GM18951 (cell line): ENCODE results near the gene NAT10.

Source experiments
- POLR2A ChIP-seq: IDR thresholded peaks from 4 replicates; pipeline ENCODE4 v1.6.1; 2011; ENCODE audit warnings: mild to moderate bottlenecking; ENCODE audit not compliant: insufficient read length, insufficient read depth; ENCODE audit errors: extremely low read depth
- in situ Hi-C: fragments of 300-500 bp; cut with MboI; formaldehyde crosslinking; loops from one replicate; pipeline ENCODE4 v1.12.0; 2022; ENCODE audit warnings: low sequenced_read_pairs, mixed read lengths, inconsistent platforms; ENCODE audit not compliant: unreplicated experiment

NAT10 gene

DNA sequence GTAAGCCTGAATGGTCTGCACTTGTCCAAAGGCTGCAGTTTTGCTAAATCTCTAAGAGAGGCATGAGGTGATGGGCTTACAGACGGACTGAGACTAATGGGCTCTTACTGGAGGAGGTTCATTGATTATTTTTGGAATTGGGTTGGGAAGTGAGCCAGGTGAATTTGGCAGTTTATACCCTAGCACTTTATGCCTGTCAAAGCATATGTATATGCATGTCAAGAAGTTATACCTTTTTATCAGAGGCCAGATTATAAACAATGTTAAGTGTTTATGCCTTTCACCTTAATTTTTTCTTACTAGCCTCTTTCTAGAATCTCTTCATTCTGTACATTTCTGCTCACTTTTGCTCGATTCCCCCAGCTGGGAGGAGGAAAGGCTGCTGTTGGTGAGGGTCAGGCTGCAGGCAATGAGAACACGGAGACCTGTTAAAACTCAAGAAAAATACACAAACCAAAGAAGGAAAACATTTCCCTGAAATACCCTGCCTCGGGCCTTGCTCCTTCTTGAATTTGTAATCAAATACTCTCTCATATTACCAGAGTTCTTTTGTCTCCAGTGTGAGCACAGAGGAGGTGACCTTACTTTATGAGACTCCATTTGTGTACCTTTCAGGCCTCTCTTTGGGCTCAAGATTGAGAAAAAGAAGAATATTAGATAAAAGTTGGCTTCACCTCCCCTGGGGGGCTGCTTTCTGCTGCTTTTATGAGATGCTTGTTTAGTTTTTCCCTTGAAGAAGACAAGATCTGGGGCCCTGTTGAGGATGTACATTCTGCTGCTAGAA lies 19.6 kb downstream of the NAT10 start:
- in situ Hi-C loops = no loop called here
- TF ChIP-seq POLR2A = no peak

DNA sequence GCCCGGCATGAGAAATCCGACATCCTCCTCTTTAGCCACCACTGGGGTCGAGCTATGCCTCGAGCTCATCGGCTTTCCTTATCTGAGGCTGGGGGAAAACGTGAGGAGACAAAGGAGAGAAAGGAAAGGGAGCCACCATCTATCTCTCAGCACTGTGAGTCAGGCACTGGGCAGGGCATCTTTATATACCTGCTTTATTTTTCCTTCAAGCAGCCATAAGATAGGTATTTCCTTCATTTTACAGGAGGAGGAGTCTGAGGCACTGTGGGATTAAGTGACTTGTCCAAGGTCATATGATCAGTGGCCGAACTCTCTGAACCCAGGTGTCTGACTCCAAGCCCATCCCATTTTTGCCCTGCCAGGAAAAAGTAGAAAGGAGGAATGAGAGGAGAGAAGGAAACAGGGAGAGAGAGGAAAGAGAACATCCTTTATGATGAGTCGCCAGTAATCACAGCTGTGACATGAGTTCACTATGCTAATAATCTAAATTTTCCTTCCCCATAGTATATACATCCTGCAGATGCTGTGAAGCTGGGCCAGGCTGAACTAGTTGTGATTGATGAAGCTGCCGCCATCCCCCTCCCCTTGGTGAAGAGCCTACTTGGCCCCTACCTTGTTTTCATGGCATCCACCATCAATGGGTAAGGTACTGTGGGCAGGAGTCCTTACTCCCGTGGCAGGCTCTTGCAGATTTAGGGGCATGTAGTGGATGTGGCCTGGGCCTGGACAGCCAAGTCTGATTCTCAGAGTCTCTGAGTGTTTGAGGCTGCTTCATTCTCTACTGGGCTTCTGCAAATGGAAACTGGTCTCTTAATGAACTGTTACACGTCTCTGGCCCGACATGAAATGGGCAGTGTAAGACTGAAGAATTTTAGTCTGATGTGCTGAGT lies 21.8 kb downstream of the NAT10 start:
- in situ Hi-C loops = no loop called here
- TF ChIP-seq POLR2A = no peak

DNA sequence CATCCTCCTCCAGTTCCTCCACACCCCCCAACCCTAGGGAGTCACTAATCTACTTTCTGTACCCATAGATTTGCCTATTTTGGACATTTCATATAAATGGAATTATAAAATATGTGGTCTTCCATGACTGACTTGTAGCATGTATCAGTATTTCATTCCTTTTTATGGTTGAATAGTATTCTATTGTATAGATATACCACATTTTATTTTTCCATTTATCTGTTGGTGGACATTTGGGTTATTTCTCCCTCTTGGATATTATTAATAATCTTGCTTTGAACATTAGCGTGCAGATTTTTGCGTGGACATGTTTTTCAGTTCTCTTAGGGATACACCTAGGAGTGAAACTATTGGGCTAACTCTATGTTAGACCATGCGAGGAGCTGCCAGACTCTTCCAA lies 23.4 kb downstream of the NAT10 start:
- in situ Hi-C loops = no loop called here
- TF ChIP-seq POLR2A = no peak

DNA sequence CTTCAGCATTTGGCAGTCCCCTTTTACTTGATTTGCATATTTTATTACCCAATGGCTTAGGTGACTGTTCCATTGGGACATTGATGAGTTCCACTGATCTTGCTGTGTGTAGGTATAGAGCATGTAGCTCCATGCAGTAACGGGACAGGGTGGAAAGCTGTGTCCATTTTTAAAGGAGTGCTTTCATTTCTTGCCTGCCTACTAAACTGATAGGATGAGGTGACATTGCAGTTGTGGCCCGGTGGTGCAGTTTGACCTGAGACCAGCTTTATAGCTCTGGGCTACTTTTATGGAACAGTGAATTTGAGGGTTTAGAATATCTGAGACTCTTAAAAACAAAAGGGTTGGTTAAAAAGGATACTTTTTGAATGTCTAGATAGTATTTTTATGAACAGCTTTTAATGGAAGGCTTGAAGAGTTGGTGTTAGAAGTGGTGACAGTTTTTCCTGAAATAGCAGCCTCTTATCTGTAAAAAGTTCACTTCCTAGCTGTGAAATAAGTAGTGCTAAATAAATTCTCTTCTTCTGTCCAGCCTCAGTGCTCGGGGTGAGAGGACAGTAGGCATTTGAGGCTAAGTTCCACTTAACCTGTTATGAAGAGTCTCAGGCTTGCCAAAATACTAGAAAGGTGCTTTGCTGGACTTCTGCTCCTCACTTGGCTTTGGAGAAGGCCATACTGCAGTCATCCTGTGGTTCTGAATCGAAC lies 27.0 kb downstream of the NAT10 start:
- in situ Hi-C loops = no loop called here
- no peak for TF ChIP-seq POLR2A

DNA sequence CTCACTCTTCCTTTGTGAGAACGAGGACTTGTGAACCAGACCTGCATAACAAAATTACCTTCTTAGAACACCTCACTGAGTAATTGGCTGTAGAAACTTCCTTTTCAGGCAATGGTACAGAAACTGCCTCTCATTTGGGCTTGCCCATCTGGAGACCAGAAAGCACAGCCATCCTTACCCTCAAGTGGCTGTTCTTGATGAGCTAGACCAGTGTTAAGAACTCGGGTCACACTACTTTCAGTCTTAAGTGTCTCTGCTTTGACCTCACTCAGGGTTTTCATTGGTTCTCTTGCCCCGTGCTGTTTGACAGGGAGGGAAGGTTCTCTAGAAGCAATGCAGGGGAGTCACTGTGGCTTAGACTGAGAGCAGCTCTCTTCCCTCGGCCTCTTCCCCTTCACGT lies 29.3 kb downstream of the NAT10 start:
- no peak for TF ChIP-seq POLR2A
- in situ Hi-C loops = no loop called here

DNA sequence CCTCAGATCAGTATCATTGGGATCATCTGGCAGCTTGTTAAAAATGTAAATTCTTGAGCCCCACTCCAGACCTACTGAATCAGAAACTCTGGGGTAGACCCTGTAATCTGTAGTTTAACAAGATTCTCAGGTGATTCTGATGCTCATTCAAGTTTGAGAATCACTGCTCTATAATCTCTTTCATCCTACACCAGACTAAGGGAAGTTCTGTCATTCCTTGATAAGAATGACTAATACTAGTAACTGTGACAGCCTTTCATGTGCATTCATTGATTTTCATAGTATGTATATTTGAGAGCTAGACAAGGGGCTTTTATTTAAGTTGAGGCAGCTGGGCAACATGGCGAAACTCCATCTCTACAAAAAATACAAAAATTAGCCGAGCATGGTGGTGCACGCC lies 30.0 kb downstream of the NAT10 start:
- no peak for TF ChIP-seq POLR2A
- in situ Hi-C loops = no loop called here

DNA sequence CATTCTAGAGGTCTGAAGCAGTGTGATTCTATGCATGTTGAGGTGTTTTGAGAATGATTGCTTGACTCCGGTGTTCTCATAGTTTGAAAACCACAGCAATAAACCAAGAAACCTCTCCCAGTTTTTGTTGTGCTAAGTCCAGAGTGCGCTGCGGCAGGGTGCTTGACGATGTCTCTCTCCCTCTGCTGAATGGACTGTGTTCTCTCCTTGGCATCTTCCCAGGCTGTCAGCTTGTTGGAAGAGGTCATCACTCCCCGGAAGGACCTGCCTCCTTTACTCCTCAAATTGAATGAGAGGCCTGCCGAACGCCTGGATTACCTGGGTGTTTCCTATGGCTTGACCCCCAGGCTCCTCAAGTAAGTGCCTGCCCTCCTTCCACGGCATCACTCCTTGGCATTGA lies 31.0 kb downstream of the NAT10 start:
- TF ChIP-seq POLR2A = no peak

DNA sequence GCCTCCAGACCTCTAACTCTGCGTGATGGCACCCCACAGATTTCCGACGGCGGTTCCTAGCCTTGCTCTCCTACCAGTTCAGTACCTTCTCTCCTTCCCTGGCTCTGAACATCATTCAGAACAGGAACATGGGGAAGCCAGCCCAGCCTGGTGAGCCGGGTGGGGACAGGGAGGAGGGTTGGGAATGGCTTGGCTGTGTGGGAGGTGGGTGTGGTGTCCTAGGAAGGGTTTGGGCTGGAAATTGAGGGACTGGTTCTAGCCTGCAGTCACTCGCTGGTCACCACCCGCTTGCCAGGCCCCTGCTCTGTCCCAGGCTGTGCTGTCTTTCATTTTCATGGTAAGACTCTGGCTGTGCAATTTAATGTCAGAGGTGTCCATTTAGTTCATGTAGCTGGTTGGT lies 33.9 kb downstream of the NAT10 start:
- no peak for TF ChIP-seq POLR2A
- in situ Hi-C loops = no loop called here

More for the DNA sequence above, 31.0 kb downstream of the NAT10 start:
- in situ Hi-C loops = no loop called here

DNA sequence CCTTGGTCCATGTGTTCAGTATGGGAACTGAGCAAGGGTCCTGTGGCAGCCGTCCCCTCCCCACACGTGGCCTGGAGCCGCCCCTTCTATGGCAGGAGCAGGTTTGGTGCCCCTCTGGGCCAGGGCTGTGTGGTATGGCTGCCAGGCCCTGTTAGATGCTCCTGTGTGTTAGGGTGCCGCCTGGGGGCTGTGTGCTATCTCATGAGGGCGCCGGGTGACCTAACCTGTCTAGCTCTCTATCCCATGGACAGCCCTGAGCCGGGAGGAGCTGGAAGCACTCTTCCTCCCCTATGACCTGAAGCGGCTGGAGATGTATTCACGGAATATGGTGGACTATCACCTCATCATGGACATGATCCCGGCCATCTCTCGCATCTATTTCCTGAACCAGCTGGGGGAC lies 34.7 kb downstream of the NAT10 start:
- TF ChIP-seq POLR2A = no peak
- in situ Hi-C loops = no loop called here

DNA sequence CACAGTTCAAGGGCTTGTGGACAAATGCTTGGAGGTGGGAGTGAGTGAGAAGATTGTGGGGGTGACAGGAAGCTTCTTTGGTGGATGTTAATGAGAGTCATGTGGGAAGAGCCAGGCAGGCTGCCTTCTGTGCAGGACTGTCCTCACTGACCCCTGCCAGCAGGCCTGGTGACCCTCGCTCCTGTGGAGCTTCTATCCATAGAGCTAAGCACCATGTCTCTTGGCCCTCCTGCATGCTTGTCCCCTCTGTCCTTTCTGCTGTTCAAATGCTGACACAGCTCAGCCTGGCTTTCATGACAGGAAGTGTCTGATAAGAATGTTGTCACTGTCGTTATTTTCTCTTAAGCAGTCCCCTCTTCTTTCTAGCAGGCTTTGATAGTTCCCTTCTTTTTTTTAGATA lies 37.6 kb downstream of the NAT10 start:
- no peak for TF ChIP-seq POLR2A
- in situ Hi-C loops = no loop called here

DNA sequence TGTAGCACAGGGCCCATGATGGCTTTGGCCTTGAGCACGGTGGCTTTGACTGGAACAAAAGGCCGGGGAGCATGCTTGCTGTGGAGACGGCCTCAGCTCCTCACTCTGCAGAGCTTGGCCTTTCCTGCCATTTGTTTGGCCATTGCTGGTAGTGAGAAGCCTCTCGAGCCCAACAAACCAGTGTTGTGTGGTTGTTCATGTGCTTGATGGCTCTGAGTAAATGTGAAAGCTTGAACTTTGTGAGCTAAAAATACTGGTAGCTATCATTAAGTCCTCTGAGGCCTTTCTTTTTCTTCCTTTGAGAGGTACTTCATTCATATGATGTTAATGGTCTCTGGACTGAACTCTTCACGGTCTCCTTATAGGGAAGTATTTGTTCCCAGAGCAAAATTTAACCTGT lies 39.6 kb downstream of the NAT10 start:
- TF ChIP-seq POLR2A = no peak
- in situ Hi-C loops = no loop called here

DNA sequence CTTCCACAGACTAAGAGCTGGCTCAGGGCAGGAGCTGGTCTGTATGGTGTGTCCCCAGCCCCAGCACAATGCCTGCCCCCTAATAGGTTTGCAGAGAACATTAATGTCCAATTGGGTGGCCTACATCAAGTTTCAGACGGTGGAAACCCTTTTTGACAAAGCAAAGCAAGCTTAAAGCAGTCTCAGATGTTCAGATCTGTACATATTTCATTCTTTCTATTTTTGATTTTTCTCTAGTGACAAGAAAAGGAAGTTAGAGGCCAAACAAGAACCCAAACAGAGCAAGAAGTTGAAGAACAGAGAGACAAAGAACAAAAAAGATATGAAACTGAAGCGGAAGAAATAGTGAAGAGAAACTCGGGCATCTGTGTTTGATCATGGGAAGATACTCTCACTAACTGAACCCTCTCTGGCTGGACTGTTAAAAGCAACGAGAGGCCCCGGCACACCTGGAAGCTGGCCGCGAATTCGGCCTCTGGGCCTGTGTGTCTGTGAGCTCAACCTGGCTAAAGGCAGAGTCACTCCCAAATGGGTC lies 40.5 kb downstream of the NAT10 start:
- in situ Hi-C loops = no loop called here
- no peak for TF ChIP-seq POLR2A

DNA sequence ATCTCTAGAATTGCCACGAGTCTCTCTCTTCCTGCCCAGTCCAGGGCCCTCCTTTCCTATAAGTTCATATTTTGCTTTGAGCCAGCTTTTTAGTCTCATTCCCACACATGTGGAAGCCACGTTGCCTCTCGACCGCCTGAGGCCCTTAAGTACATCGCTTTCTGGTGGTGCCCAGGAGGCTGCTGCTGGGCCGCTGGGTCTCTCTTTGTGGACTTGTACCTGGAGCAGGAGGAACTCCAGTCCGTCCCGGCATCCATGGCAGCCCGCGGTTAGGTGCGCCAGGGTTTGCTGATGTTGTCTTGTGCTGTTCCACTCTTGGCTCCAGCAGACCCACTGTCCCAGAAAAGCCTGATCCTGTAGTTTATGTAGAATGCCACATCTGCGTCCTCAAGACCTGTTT lies 41.0 kb downstream of the NAT10 start:
- in situ Hi-C loops = no loop called here
- TF ChIP-seq POLR2A = no peak
